ENCODE measurements around the gene SH3RF3.
"Not testable (repeated sequence)": the region's sequence is repeated elsewhere in the genome, so short reads cannot be mapped to it uniquely, and the experiment has no call there.

SH3RF3 gene

GRCh38 chr2:109160714-109161440, 31.9 kb downstream of the SH3RF3 start:
- DNase-seq = no peak

- not testable (repeated sequence) for DNase-seq
Observed at GRCh38 chr2:109162367-109162766, 33.4 kb downstream of the SH3RF3 start.

- DNase-seq = no peak
Observed at GRCh38 chr2:109162999-109163398, 34.0 kb downstream of the SH3RF3 start.

- DNase-seq = no peak
Observed at GRCh38 chr2:109164311-109164710, 35.3 kb downstream of the SH3RF3 start.

- no peak for DNase-seq
Observed at GRCh38 chr2:109164739-109165221, 35.8 kb downstream of the SH3RF3 start.

GRCh38 chr2:109166811-109167210, 37.8 kb downstream of the SH3RF3 start:
- no peak for DNase-seq

- no peak for DNase-seq
Observed at GRCh38 chr2:109168086-109168485, 39.1 kb downstream of the SH3RF3 start.

- no peak for DNase-seq
Observed at GRCh38 chr2:109168716-109169115, 39.7 kb downstream of the SH3RF3 start.

GRCh38 chr2:109170645-109171044, 41.6 kb downstream of the SH3RF3 start:
- no peak for DNase-seq

- DNase-seq = no peak
Observed at GRCh38 chr2:109171444-109172334, 42.7 kb downstream of the SH3RF3 start.

GRCh38 chr2:109172556-109173105, 43.6 kb downstream of the SH3RF3 start:
- no peak for DNase-seq

- no peak for DNase-seq
Observed at GRCh38 chr2:109173311-109174171, 44.5 kb downstream of the SH3RF3 start.

- DNase-seq = no peak
Observed at GRCh38 chr2:109174214-109174613, 45.2 kb downstream of the SH3RF3 start.

- no peak for DNase-seq
Observed at GRCh38 chr2:109174626-109175349, 45.8 kb downstream of the SH3RF3 start.

GRCh38 chr2:109175350-109175678, 46.3 kb downstream of the SH3RF3 start:
- no peak for DNase-seq

GRCh38 chr2:109176928-109177327, 47.9 kb downstream of the SH3RF3 start:
- no peak for DNase-seq

GRCh38 chr2:109177635-109178034, 48.6 kb downstream of the SH3RF3 start:
- no peak for DNase-seq

- DNase-seq = no peak
Observed at GRCh38 chr2:109178968-109179367, 50.0 kb downstream of the SH3RF3 start.

GRCh38 chr2:109180786-109181185, 51.8 kb downstream of the SH3RF3 start:
- no peak for DNase-seq

- no peak for DNase-seq
Observed at GRCh38 chr2:109182426-109182825, 53.4 kb downstream of the SH3RF3 start.

GRCh38 chr2:109183871-109184270, 54.9 kb downstream of the SH3RF3 start:
- DNase-seq = no peak

- DNase-seq = no peak
Observed at GRCh38 chr2:109184368-109184767, 55.4 kb downstream of the SH3RF3 start.

Measured in activated CD4-positive, alpha-beta T cell treated with anti-CD3 and anti-CD28 coated beads, Interleukin-2, amount 50 U/mL, for 48 hours (primary cell).